ENCODE measurements around the gene MARK1.

- no peak for TF ChIP-seq CTCF (IDR thresholded peaks at IDR 0.05)
- no peak for TF ChIP-seq ATF1 (CRISPR knock-in tag; IDR thresholded peaks at IDR 0.05)
- TF ChIP-seq PRRX2 (CRISPR knock-in tag; IDR thresholded peaks at IDR 0.05) = no peak
- no peak for TF ChIP-seq TCF7 (CRISPR knock-in tag; IDR thresholded peaks at IDR 0.05; ENCODE audit: low read depth)
- no peak for TF ChIP-seq ZNF512 (CRISPR knock-in tag; IDR thresholded peaks at IDR 0.05; ENCODE audit: borderline replicate concordance)
- no peak for TF ChIP-seq FOXJ3 (CRISPR knock-in tag; IDR thresholded peaks at IDR 0.05; ENCODE audit: borderline replicate concordance)
- no peak for TF ChIP-seq ZNF232 (CRISPR knock-in tag; IDR thresholded peaks at IDR 0.05)
- no peak for TF ChIP-seq ATF3 (CRISPR knock-in tag; conservative IDR thresholded peaks at IDR 0.05)
- TF ChIP-seq SMAD3 (CRISPR knock-in tag; IDR thresholded peaks at IDR 0.05; ENCODE audit: borderline replicate concordance) = no peak
- TF ChIP-seq CREM (CRISPR knock-in tag; IDR thresholded peaks at IDR 0.05) = no peak
- TF ChIP-seq ETV6 (CRISPR knock-in tag; IDR thresholded peaks at IDR 0.05) = no peak
- TF ChIP-seq MLX (CRISPR knock-in tag; IDR thresholded peaks at IDR 0.05) = no peak
- no peak for TF ChIP-seq IRF2 (CRISPR knock-in tag; IDR thresholded peaks at IDR 0.05; ENCODE audit: borderline replicate concordance, low read depth)
- no peak for TF ChIP-seq JUN (CRISPR knock-in tag; IDR thresholded peaks at IDR 0.05)
Measured at GRCh38 chr1:220552672-220553260, 24.8 kb downstream of the MARK1 start.

Measured in WTC11 (cell line).